SHP77 treated with DMSO at 0.1 percent for 48 hours (cell line): ENCODE data around the gene STK32A.

Source experiments
- DNase-seq: peaks from one replicate; lab custom pipeline; 2025; lab: John Stamatoyannopoulos, UW

Gene STK32A

DNA sequence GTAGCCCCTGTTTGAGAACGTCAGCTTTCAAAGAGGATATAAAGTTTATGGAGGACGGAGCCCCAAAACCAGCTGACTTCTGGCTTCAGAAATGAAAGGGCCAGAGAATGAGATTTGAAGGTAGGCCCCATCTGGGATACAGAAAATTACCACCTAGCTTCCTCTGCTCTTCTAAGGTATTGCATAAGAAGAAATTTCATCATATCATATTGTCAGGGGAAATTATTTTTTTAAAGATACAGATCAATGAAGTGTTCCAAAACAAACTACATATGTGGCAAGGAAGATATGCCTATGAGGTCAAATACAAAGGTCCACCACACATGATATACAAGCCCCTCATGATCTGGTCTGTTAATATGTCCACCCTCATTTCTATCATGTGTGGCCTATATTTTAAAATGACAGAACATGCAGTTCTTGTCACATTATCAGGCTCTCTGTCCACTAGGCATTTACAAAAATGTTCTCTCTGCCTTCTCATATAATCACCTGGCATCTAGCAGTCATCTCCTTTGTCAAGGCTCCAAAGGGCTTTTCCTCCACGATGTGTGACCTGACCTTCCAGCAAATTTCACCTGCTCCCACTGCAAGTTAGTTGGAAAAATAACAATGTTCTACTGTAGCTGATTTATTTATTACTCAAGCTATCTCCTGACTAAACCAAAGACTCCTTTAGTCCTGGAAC, 192.0 kb downstream of the STK32A start:
- no peak for DNase-seq

DNA sequence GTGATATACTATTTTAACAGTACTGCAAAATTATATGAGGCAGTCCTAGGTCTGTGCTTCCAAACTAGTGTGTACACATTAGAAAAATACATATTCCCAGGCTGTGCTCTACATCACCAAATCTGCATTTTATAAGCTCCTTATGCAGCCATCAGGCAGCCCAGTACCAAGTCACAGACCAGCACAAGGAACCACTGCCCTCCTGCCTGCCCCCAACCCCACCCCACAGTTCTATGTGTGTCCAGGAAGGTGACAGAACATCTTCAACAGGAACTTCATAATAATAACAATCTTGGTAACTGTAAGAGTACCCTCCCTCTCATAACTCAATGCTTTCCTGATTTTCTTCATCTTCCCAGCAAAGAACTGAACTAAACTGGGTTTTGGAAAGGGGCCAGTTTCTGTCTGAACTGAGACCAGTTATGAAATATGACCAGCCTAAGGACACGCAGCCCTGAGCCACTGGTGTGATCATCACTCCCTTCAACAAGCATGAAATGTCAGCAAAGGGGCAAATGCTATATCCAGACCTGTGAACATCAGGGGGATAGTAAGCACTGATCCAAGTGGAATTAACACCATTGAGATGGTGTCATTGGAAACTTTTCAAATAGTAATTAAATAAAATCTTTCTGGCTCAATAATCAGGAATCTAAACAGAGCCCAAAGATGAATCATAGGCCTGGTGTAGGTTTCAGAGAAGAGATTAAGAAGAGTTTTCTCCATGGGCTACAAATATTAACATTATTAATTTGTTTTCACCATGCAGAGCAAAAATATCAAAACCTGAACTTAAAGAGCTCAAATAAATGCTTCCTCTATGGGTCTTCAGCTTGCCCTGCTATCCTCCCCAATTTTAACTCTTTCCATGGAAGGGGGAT, 192.9 kb downstream of the STK32A start:
- DNase-seq: no peak

DNA sequence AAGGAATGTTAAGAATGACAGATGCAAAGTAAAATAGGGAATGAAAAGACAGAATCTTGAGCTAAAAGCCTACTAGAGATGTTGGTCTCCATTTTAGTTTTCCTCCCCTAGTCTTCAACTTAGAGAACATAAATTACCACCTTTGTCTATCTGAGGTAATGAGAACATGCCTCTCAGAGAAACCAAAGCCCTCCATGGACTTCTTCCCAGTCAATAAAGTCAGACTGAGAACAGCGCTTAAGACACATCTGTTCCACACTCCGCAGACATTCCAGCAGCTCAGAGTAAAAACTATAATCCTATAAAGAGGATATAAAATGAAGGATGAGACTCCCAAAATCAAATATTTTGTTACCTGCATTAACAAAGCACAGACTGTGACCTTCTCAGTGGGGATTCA, 195.8 kb downstream of the STK32A start:
- no peak for DNase-seq

DNA sequence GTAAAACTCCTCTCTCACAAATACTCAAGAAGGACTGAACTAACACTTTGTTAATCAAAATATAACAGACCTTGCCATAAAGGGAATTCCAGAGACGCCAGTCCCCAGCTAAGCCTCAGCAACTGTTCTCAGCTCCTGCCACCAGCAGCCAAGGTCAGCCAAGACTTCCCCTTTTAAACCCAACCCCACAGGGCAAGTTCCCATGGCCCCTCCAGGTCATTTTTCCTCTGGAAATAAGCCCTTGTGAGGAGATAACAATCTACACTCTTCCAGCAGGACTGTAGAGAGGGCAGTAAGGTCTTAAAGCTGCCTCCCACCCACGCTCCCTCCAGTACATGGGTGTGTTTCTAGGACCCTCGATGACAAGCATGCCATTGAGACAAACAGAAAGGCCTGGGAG, 196.8 kb downstream of the STK32A start:
- no peak for DNase-seq

DNA sequence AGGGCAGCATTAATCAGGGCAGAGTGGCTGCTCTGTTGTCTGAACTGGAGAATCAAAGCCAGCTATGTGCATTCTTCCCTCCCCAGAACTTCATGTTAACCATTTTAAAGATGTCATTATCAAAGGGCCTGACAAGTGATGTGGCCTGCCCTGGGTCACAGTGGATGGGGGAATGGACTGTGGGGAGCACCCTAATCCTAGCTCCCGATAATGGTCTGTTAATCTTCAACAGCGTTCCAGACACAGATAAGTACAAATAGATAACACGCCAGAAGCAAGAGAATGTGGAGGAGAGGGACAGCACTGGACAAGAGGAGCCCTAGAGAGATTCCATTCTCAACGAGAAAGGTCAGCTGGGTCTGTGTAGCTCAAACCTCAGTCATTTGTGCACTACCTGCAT, 197.5 kb downstream of the STK32A start:
- no peak for DNase-seq

DNA sequence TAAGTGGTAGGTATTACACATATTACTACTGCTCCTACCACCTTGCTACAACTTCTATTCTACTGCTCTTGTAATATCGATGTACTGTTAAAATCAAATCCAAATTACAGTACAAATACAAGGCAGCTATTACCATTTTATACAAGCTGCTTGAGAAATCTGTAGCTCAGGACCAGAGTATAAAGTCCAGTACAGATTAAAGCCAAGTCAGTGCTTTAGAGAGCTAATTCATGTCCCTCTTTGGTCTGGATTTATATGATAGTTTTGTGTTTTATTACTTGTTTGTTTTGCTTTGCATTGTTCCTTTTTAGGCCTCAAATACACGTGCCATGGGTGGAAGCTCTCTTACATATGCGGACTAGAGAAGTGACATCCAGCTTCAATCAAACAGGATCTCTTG, 199.2 kb downstream of the STK32A start:
- no peak for DNase-seq

DNA sequence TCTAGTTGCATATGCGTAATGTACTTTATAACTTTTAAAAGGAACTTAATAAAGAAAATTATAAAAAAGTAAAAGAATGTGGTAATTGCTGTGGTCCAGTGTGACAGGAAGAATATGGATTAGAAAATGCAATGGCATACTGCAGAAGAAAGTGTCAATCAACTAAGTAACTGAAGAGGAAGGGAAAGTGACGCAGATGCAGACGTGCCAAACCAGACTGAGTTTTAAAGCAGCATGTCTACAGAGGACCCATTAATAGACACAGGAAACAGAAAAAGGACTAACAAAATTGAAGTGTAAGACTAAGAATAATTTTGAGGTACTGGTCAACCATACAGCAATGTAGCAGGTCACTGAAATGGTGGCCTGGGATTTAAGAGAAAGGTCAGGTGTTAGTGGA, 201.8 kb downstream of the STK32A start:
- DNase-seq: no peak

DNA sequence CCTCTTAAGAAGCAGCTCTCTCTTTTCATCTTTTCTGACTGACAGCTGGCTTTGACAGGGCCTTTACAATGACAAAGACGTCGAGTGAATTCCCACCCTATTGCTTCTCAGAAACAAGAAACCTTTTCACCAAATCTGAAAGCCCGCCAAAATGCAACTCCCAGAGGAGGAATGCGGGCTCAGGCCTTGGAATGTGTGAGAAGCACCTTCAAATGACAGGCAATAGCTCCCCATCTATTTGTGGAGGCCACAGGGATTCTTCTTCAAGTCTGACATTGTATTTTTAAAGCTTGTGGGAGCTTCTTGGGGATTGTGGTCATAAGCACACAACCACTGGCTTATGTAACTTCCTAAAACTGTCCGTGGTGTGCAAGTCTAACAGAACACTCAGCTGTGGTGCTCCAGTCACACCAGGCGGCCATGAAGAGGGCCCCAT, 202.4 kb downstream of the STK32A start:
- no peak for DNase-seq
